Stomach (tissue), 9 donors: ENCODE data around the gene CCDC169. TPM values are rescaled to one million over a fixed set of nuclear protein-coding genes. Genes with fewer than 3 reads are reported as not detected.

Experiments
- DNase-seq, 2 donors: peaks; one replicate each; pipeline versions ENCODE4 v3.0.0 to v3.0.0-alpha.2; 2013 to 2019
- H3K27ac ChIP-seq, 5 donors: fragments of 200-600 bp in 4 of 5; sonication (generic) in 4 of 5; one replicate each; pipeline ENCODE4 v1.5.1; 2013 to 2019; ENCODE audit warnings: mild to moderate bottlenecking in 1 of 5, moderate library complexity in 1 of 5
- H3K27me3 ChIP-seq, 3 donors: fragments of 200-600 bp; sonication (generic); one replicate each; pipeline ENCODE4 v1.5.1; 2017 to 2019; ENCODE audit warnings: mixed run types in 1 of 3
- H3K36me3 ChIP-seq, 4 donors: fragments of 200-600 bp; sonication (generic); 1 replicate in 3 of 4; 2 replicates in 1 of 4; pipeline ENCODE4 v1.5.1; 2016 to 2019
- H3K4me1 ChIP-seq, 4 donors: fragments of 200-600 bp; sonication (generic); one replicate each; pipeline ENCODE4 v1.5.1; 2016 to 2019
- H3K4me3 ChIP-seq, 4 donors: fragments of 200-600 bp; sonication (generic) in 3 of 4; one replicate each; pipeline ENCODE4 v1.5.1; 2016 to 2019; ENCODE audit warnings: mild to moderate bottlenecking in 1 of 4
- H3K9me3 ChIP-seq, 4 donors: fragments of 200-600 bp; sonication (generic); one replicate each; pipeline ENCODE4 v1.5.1; 2016 to 2019
- EP300 ChIP-seq: sonication (generic); formaldehyde crosslinking; IDR thresholded peaks from one replicate; pipeline ENCODE4 v1.6.1; 2017; ENCODE audit warnings: antibody characterized with exemption
- POLR2A ChIP-seq, 4 donors: fragments of 450-650 bp; IDR thresholded peaks; one replicate each; pipeline ENCODE4 v1.6.1; 2016; ENCODE audit warnings: antibody characterized with exemption in 4 of 4, control low read depth in 2 of 4, mild to moderate bottlenecking in 1 of 4, moderate library complexity in 1 of 4
- POLR2AphosphoS5 ChIP-seq, 3 donors: sonication (generic); formaldehyde crosslinking; IDR thresholded peaks; one replicate each; pipeline ENCODE4 v1.6.1; 2016; ENCODE audit warnings: antibody characterized with exemption in 3 of 3
- WGBS, 5 donors: extraction: QIAGEN DNeasy Blood & Tissue Kit in 3 of 5; methylation state at CpG; one replicate each; pipeline versions ENCODE4 v1.1.5 to v1.1.7; 2013 to 2018; 5-methylcytosine and 5-hydroxymethylcytosine counted together
- intact Hi-C: fragments of 100-400 bp; cut with DNase I; formaldehyde crosslinking; loops from one replicate; pipeline ENCODE4 v1.15.1; 2023; ENCODE audit warnings: low total_unique reads
- polyA plus RNA-seq, 3 donors: library from polyadenylated mRNA; stranded (reverse); fragments of 200-250 nt; gene quantifications; one replicate each; pipeline ENCODE4 v1.2.3, GENCODE V29; 2013
- total RNA-seq, 5 donors: library from RNA; depleted of rRNA; stranded (reverse); fragments of >200 nt; gene quantifications; one replicate each; pipeline versions ENCODE4 v1.1.0 to v1.2.3, GENCODE V29; 2014 to 2016
- TF ChIP-seq, protein P1 (sequence below), 7 experiments: fragments of 450-650 bp in 4 of 7; fragments of 200-600 bp in 3 of 7; sonication (generic) in 3 of 7; IDR thresholded peaks; one replicate each; pipeline ENCODE4 v1.5.1; 2016 to 2019; ENCODE audit warnings: antibody characterized with exemption in 7 of 7, control low read depth in 2 of 7, mild to moderate bottlenecking in 1 of 7
- donor health status: healthy with polysubstance abuse.
- donor health status: Bipolar disorder and iron deficiency.
- donor health status: healthy.

CCDC169 gene
- total and polyA plus RNA-seq, 8 donors, result 0.43 to 3.3 (median 1.8) TPM; not detected in 3

DNA sequence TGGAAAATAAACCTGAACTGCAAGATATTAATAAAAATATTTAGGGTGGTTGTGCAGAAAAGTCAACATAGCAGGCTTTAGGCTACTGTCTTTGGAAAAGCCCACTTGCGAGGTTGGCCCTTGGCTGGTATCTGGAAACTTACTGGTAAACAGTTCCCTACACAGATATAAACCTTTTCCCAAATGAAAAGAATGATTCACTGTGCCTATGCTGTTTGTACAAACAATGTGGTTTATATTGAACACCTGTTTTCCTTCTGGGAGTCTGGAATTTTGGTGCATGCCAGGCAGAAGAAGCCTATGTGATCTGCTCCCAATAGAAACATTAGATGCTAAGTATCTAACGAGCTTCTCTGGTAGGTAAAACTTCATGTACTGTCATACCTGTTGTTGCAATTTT lies 53.5 kb downstream of the CCDC169 start:
- H3K4me3 ChIP-seq, result no peak overlapping the region
- no peaks in the 10 kb centered on the region for H3K4me1 ChIP-seq
- whole genome bisulfite sequencing, 5 donors, result 77 to 85% (median 79%) methylated on average over 2 of the region's 2 CpGs
- peaks cover 0 to 12% (median 8%) of the 10 kb centered on the region in 4 donors for H3K9me3 ChIP-seq
- intact Hi-C loops, result no loop called here
- DNase-seq, result no peak
- H3K36me3 ChIP-seq, result peaks cover 0 to 26% (median 0%) of the 10 kb centered on the region in 4 donors
- H3K27ac ChIP-seq, result no peak overlapping the region
- no peaks in the 10 kb centered on the region for H3K27me3 ChIP-seq
- TF ChIP-seq POLR2AphosphoS5 (IDR thresholded peaks at IDR 0.05), result no peak
- no peak for TF ChIP-seq EP300
- no peak for TF ChIP-seq POLR2A (IDR thresholded peaks at IDR 0.05)
- TF ChIP-seq, protein P1, sequence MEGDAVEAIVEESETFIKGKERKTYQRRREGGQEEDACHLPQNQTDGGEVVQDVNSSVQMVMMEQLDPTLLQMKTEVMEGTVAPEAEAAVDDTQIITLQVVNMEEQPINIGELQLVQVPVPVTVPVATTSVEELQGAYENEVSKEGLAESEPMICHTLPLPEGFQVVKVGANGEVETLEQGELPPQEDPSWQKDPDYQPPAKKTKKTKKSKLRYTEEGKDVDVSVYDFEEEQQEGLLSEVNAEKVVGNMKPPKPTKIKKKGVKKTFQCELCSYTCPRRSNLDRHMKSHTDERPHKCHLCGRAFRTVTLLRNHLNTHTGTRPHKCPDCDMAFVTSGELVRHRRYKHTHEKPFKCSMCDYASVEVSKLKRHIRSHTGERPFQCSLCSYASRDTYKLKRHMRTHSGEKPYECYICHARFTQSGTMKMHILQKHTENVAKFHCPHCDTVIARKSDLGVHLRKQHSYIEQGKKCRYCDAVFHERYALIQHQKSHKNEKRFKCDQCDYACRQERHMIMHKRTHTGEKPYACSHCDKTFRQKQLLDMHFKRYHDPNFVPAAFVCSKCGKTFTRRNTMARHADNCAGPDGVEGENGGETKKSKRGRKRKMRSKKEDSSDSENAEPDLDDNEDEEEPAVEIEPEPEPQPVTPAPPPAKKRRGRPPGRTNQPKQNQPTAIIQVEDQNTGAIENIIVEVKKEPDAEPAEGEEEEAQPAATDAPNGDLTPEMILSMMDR (IDR thresholded peaks at IDR 0.05), result no peak

DNA sequence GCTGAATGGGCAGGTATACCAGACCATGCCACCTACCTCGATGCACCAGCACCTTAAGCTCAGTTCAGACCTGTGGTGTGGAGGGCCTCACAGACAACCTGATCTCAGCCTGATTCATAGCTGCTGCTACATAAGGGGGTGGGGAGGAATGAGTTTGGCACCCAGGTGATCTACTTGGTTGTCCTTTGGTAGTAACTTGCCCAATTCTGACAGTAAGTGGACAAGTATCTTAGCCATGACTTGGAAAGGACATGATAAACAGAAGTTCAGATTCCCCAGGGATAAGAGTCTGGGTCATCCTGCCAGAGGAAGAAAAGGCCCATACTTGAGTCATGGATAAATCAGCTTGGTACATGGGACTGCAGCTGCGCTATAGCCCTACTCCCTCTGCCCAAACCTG lies 54.9 kb downstream of the CCDC169 start:
- H3K27me3 ChIP-seq, result no peaks in the 10 kb centered on the region
- no peak for DNase-seq
- no peak overlapping the region for H3K27ac ChIP-seq
- WGBS, 5 donors, result 85 to 94% (median 92%) methylated on average over 2 of the region's 2 CpGs
- intact Hi-C loops, result no loop called here
- H3K4me1 ChIP-seq, result no peaks in the 10 kb centered on the region
- H3K9me3 ChIP-seq, result peaks cover 0 to 12% (median 8%) of the 10 kb centered on the region in 4 donors
- no peak overlapping the region for H3K4me3 ChIP-seq
- TF ChIP-seq EP300 (no peak), POLR2AphosphoS5 (IDR thresholded peaks at IDR 0.05) (no peak), POLR2A (IDR thresholded peaks at IDR 0.05) (no peak)
- TF ChIP-seq, protein P1 (IDR thresholded peaks at IDR 0.05), result no peak
- peaks cover 0 to 18% (median 0%) of the 10 kb centered on the region in 4 donors for H3K36me3 ChIP-seq

DNA sequence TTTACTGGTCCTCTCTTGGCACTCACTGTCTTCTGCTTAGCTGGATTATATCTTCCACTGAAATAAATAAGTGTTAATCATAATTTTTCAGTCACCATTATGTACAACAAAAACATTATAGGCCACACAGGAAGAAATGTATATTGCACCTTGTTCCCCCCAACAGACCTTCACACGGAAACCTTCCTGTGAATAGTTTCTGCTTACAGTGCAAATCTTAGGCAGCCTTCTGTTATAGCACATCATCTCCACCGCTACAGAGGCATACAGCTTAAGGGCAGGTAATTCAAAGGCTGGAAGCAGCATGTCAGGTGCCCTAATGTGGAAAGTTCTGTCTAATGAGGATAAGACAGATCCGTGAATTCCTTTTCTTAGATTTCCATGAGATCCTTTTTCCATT lies 66.4 kb downstream of the CCDC169 start:
- intact Hi-C loops, result no loop called here
- no peak for TF ChIP-seq POLR2AphosphoS5 (IDR thresholded peaks at IDR 0.05)
- no peak for TF ChIP-seq POLR2A (IDR thresholded peaks at IDR 0.05)
- TF ChIP-seq EP300, result no peak
- TF ChIP-seq, protein P1 (IDR thresholded peaks at IDR 0.05), result no peak
- H3K36me3 ChIP-seq, result peaks cover 0 to 3% (median 0%) of the 10 kb centered on the region in 4 donors
- no peaks in the 10 kb centered on the region for H3K27me3 ChIP-seq
- peaks cover 0 to 17% (median 8%) of the 10 kb centered on the region in 4 donors for H3K9me3 ChIP-seq
- H3K4me3 ChIP-seq, result no peak overlapping the region
- no peak for DNase-seq
- H3K4me1 ChIP-seq, result no peaks in the 10 kb centered on the region
- no peak overlapping the region for H3K27ac ChIP-seq
- WGBS, 5 donors, result 70 to 87% (median 76%) methylated on average over 3 of the region's 3 CpGs

DNA sequence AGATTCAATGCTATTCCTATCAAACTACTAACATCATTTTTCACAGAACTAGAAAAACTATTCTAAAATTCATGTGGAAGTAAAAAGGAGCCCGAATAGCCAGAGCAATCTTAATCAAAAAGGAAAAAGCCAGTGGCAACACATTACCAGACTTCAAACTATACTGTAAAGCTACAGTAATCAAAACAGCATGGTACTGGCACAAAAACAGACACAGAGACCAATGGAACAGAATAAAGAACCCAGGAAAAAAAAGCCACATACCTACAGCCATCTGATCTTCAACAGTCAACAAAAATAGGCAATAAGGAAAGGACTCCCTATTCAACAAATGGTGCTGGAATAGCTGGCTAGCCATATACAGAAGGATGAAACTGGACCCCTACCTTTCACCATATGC lies 72.9 kb downstream of the CCDC169 start:
- no peak for DNase-seq
- intact Hi-C loops, result no loop called here
- 83 to 92% (median 86%) methylated on average over 1 of the region's 1 CpG for WGBS, 5 donors
- Histone ChIP-seq H3K4me1 (no peaks in the 10 kb centered on the region), H3K27ac (no peak overlapping the region), H3K36me3 (peaks cover 0 to 8% (median 0%) of the 10 kb centered on the region in 4 donors), H3K9me3 (peaks cover 3 to 22% (median 14%) of the 10 kb centered on the region in 4 donors), H3K27me3 (no peaks in the 10 kb centered on the region), H3K4me3 (no peak overlapping the region)
- TF ChIP-seq EP300, result no peak
- TF ChIP-seq, protein P1 (IDR thresholded peaks at IDR 0.05), result no peak
- no peak for TF ChIP-seq POLR2AphosphoS5 (IDR thresholded peaks at IDR 0.05)
- no peak for TF ChIP-seq POLR2A (IDR thresholded peaks at IDR 0.05)
